NOMO-1 (cell line): ENCODE results near the gene APP.
"Not testable (repeated sequence)": the region's sequence is repeated elsewhere in the genome, so short reads cannot be mapped to it uniquely, and the experiment has no call there.

Experiments
- DNase-seq, 2 experiments: peaks; one replicate each; lab custom pipeline; 2025; ENCODE audit not compliant: unreplicated experiment in 2 of 2; lab: John Stamatoyannopoulos, UW

Gene APP

DNA sequence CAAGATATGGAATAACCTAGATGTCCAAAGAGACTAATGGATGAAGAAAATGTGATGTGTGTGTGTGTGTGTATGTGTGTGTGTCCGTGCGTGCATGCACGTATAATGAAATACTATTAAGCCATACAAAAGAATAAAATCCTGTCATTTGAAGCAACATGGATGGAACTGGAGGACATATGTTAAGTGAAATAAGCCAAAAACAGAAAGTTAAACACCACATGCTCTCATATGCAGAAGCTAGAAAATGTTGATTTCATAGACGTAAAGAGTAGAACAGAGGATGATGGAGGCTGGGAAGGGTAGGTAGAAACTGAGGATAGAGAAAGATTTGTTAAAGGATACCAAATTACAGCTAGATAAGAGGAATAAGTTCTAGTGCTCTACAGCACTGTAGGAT lies 133.7 kb downstream of the APP start:
- no peak for DNase-seq

- DNase-seq: no peak
Observed at GRCh38 chr21:26032263-26032662, 138.3 kb downstream of the APP start.

GRCh38 chr21:26028183-26028582 lies 142.4 kb downstream of the APP start:
- no peak for DNase-seq

DNA sequence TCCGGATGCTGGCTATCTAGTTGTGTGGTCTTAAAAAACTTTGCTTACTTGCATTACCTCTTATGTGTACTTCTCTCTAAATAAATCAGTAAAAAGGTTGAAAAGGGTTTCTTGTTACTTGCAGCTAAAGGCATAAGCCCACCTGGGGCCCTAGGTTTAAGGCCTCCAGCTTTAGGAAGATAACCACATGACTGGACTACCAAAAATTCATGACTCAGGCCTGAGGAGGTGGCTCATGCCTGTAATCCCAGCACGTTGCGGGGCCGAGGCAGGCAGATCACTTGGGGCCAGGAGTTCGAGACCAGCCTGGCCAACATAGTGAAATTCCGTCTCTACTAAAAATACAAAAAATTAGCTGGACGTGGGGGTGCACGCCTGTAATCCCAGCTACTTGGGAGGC lies 142.9 kb downstream of the APP start:
- no peak for DNase-seq

- no peak for DNase-seq
Observed at GRCh38 chr21:26025536-26026512, 144.7 kb downstream of the APP start.

DNA sequence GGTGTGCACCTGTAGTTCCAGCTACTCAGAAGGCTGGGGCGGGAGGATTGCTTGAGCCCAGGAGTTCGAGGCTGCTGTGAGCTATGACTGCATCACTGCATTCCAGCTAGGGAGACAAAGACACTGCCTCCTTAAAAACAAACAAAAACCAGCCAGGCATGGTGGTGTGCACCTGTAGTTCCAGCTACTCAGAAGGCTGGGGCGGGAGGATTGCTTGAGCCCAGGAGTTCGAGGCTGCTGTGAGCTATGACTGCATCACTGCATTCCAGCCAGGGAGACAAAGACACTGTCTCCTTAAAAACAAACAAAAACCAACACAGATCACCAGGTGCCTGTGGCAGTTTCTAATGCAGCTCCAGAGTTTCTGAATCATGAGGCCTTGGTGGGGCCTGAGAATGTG lies 147.2 kb downstream of the APP start:
- not testable (repeated sequence) for DNase-seq

DNA sequence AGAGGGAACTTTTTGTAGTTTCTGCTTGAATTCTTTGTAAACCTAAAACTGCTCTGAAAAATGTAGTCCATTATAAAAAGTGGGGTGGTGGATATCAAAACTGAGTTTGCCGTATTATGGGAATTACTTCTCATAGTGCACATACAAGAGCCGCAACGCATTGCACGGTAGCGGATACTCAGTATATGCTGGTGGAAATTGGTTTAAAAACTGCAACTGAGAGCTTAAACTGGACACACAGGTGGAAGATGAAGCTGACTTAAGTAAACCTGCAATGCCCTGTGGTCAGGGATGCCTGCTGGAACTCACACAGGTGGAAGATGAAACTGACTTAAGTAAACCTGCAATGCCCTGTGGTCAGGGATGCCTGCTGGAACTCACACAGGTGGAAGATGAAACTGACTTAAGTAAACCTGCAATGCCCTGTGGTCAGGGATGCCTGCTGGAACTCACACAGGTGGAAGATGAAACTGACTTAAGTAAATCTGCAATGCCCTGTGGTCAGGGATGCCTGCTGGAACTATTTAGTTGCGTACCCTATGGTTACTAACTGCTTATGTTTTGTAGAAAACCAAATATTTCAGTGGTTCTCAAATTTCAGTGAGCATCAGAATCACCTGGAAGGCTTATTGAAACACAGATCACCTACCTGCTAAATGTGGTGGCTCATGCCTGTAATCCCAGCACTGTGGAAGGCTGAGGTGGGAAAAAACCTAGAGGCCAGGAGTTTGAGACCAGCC lies 147.8 kb downstream of the APP start:
- not testable (repeated sequence) for DNase-seq

- DNase-seq: no peak
Observed at GRCh38 chr21:26020510-26020909, 150.1 kb downstream of the APP start.

- DNase-seq: no peak
Observed at GRCh38 chr21:26020081-26020480, 150.5 kb downstream of the APP start.

- DNase-seq: no peak
Observed at GRCh38 chr21:26019236-26019635, 151.3 kb downstream of the APP start.

DNA sequence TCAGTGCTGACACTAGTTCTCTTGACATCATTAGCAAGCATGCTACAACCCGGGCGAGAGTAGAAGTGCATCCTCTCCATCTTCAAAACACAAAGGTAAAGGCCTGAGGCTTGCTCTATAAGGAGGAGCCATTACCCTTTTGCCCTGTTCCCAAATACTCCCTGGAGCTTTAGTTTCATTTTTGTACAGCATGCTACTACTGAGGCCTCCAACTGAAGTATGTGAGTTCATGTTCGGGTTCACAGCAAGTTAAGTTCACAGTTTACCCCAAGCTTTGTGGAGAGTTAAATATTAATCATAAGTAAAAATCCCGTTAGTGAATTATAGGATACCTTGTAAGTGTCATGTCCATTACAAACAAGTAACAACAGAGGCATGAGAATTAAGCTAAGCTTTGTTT lies 156.6 kb downstream of the APP start:
- DNase-seq: no peak

GRCh38 chr21:26012482-26012881 lies 158.1 kb downstream of the APP start:
- DNase-seq: not testable (repeated sequence)

GRCh38 chr21:26011292-26011940 lies 159.2 kb downstream of the APP start:
- DNase-seq: no peak

DNA sequence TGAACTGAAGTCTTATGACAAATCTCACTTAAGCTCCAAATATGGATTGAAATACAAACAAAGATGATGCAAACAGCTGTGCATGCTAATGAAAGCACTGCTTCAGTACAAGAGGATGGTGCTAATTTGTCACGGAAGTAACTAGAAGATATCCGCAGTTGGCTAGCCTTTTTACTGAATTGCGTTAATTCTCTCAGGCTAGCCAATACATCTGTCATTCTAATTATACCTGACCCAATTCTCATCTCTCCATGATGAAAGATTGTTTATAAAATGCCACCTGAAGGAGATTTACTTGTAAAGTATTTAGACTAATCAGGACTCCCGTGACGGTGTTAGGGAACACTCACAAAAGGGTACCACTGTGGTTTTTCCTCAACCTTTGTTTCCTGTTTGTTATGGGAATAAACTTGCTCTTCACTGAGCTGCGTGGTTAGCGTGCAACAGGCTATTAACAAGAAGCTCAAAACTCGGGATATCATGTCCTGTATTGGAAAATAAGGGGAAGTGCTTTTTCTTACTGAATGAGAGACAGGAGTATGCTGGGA lies 162.5 kb downstream of the APP start:
- no peak for DNase-seq

GRCh38 chr21:26005464-26005863 lies 165.1 kb downstream of the APP start:
- no peak for DNase-seq

DNA sequence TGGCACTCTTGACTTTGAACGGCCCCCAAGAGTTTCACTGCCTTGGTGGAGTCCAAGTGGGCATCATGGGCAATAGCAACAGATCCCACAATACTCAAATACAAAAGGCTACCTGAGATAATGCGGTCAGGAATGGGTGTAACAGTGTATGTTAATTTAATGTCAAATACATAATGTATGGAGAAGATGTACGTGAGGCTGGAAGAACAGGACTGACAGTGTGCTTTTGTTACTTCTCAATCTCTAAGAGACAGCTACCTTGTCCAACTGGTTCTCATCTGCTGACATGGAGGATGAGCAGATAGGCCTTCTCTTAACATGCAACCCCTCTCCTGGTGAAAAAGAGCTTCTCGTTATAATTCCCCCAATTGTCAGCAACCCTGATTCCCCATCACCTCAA lies 167.2 kb downstream of the APP start:
- DNase-seq: no peak

DNA sequence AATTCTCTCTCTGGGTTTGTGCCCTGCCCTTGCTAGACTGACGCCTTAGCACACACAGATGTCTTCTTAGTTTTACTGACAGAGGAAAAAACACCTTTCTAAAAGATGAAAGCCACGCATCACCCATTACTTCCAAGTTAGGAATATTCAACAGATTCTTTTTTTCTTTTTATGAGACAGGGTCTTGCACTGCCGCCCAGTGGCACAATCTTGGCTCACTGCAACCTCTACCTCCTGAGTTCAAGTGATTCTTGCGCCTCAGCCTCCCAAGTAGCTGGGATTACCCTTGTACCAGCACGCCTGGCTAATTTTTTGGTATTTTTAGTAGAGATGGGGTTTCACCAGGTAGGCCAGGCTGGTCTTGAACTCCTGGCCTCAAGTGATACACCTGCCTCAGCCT lies 169.2 kb downstream of the APP start:
- DNase-seq: no peak

- DNase-seq: no peak
Observed at GRCh38 chr21:25999921-26000582, 170.5 kb downstream of the APP start.

GRCh38 chr21:25997788-25998611 lies 172.6 kb downstream of the APP start:
- DNase-seq: no peak

- no peak for DNase-seq
Observed at GRCh38 chr21:25995278-25995677, 175.3 kb downstream of the APP start.
